ENCODE data around the gene C2CD3.
A peak's percentile ranks its signal among the peaks of the same experiment; 100 is the strongest.
"Not testable (repeated sequence)": the region's sequence is repeated elsewhere in the genome, so short reads cannot be mapped to it uniquely, and the experiment has no call there.

Gene C2CD3

GRCh38 chr11:74002832-74003231 lies 168.0 kb downstream of the C2CD3 start:
- DNase-seq (ENCODE audit: low read depth) = no peak

GRCh38 chr11:74001822-74002286 lies 168.9 kb downstream of the C2CD3 start:
- DNase-seq (ENCODE audit: low read depth) = no peak

GRCh38 chr11:74000307-74001133 lies 170.3 kb downstream of the C2CD3 start:
- DNase-seq (ENCODE audit: low read depth) = no peak

- DNase-seq (ENCODE audit: low read depth) = no peak
These were observed 171.1 kb downstream of the C2CD3 start for GRCh38 chr11:73999581-74000306.

GRCh38 chr11:73998846-73999575 lies 171.8 kb downstream of the C2CD3 start:
- no peak for DNase-seq (ENCODE audit: low read depth)

GRCh38 chr11:73997120-73997770 lies 173.6 kb downstream of the C2CD3 start:
- DNase-seq (ENCODE audit: low read depth) = no peak

GRCh38 chr11:73996161-73996747 lies 174.5 kb downstream of the C2CD3 start:
- DNase-seq (ENCODE audit: low read depth) = no peak

- no peak for DNase-seq (ENCODE audit: low read depth)
These were observed 175.1 kb downstream of the C2CD3 start for GRCh38 chr11:73995731-73996130.

- no peak for DNase-seq (ENCODE audit: low read depth)
These were observed 175.6 kb downstream of the C2CD3 start for GRCh38 chr11:73995247-73995646.

- no peak for DNase-seq (ENCODE audit: low read depth)
These were observed 179.3 kb downstream of the C2CD3 start for GRCh38 chr11:73991471-73992006.

- no peak for DNase-seq (ENCODE audit: low read depth)
These were observed 180.1 kb downstream of the C2CD3 start for GRCh38 chr11:73990730-73991129.

GRCh38 chr11:73989156-73989555 lies 181.6 kb downstream of the C2CD3 start:
- DNase-seq (ENCODE audit: low read depth) = no peak

GRCh38 chr11:73988227-73988626 lies 182.6 kb downstream of the C2CD3 start:
- DNase-seq (ENCODE audit: low read depth) = no peak

GRCh38 chr11:73985661-73986060 lies 185.1 kb downstream of the C2CD3 start:
- not testable (repeated sequence) for DNase-seq (ENCODE audit: low read depth)

- DNase-seq (ENCODE audit: low read depth) = no peak
These were observed 186.9 kb downstream of the C2CD3 start for GRCh38 chr11:73983741-73984538.

GRCh38 chr11:73982990-73983740 lies 187.6 kb downstream of the C2CD3 start:
- DNase-seq (ENCODE audit: low read depth) = peak; percentile 94

GRCh38 chr11:73982595-73982989 lies 188.2 kb downstream of the C2CD3 start, which contains the start of gene UCP2:
Gene UCP2 (minus strand): TSS chr11:73982843. CDS start chr11:73978378, 4,465 bp downstream.
- peak; percentile 88 for DNase-seq (ENCODE audit: low read depth)

GRCh38 chr11:73981051-73981805 lies 189.6 kb downstream of the C2CD3 start:
- DNase-seq (ENCODE audit: low read depth) = no peak

Data from iris pigment epithelial cell (primary cell).